AG04449 (cell line): Measurements from ENCODE around the gene GBP2.

Experiments
- CTCF ChIA-PET: fragments of 350-600 bp; formaldehyde crosslinking; extraction: SDS; loops from one replicate; lab custom pipeline; 2021; ENCODE audit warnings: antibody characterized with exemption; lab: Yijun Ruan, JAX
- POLR2A ChIA-PET: fragments of 400-600, 350-600 bp; formaldehyde crosslinking; extraction: SDS; loops from one replicate; lab custom pipeline; 2020; ENCODE audit warnings: antibody characterized with exemption, inconsistent platforms; lab: Yijun Ruan, JAX
- DNase-seq: peaks from one replicate; pipeline ENCODE4 v3.0.0-alpha.2; 2010; ENCODE audit warnings: low read depth, low spot score
- H3K4me3 ChIP-seq: 2 replicates; pipeline ENCODE4 v1.5.1; 2011; ENCODE audit warnings: low read depth, mild to moderate bottlenecking, control low read depth, low read length
- TF ChIP-seq, protein P1 (sequence below): IDR thresholded peaks from one replicate; pipeline ENCODE4 v1.5.1; 2011; ENCODE audit warnings: mild to moderate bottlenecking, moderate library complexity, low read length, control low read depth, inconsistent platforms; ENCODE audit not compliant: insufficient read depth; ENCODE audit errors: missing control alignments

GBP2 gene

DNA sequence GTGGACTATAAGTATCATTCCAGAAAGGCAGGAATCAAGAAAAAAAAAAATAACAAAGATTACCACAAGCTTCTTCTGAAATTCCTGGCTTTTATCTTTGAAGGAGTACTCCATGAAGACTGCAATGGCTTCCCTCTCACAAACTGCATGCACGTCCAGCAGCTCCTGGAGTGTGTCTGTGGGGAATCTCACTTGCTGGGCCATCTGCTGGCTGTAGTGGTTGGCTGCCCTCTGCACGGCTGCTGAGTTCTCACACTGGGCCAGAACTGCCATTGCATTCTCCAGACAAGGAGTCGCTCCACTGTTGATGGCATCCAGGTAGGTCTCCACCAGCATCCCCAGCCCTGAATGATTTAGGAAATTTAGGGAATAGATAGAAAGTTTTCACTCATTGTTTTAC, 23.3 kb upstream of the GBP2 start:
- ChIA-PET CTCF (interaction anchor here (0.7 to 3.2 kb wide), 10 partner anchors 17 to 210 kb away, joined by 3 to 23 read pairs (median 4); no protein-coding TSS in a partner anchor), POLR2A (no interaction called here)
- no peak for DNase-seq
- no peak overlapping the region for H3K4me3 ChIP-seq
- TF ChIP-seq, protein P1, sequence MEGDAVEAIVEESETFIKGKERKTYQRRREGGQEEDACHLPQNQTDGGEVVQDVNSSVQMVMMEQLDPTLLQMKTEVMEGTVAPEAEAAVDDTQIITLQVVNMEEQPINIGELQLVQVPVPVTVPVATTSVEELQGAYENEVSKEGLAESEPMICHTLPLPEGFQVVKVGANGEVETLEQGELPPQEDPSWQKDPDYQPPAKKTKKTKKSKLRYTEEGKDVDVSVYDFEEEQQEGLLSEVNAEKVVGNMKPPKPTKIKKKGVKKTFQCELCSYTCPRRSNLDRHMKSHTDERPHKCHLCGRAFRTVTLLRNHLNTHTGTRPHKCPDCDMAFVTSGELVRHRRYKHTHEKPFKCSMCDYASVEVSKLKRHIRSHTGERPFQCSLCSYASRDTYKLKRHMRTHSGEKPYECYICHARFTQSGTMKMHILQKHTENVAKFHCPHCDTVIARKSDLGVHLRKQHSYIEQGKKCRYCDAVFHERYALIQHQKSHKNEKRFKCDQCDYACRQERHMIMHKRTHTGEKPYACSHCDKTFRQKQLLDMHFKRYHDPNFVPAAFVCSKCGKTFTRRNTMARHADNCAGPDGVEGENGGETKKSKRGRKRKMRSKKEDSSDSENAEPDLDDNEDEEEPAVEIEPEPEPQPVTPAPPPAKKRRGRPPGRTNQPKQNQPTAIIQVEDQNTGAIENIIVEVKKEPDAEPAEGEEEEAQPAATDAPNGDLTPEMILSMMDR: peak; percentile 66

DNA sequence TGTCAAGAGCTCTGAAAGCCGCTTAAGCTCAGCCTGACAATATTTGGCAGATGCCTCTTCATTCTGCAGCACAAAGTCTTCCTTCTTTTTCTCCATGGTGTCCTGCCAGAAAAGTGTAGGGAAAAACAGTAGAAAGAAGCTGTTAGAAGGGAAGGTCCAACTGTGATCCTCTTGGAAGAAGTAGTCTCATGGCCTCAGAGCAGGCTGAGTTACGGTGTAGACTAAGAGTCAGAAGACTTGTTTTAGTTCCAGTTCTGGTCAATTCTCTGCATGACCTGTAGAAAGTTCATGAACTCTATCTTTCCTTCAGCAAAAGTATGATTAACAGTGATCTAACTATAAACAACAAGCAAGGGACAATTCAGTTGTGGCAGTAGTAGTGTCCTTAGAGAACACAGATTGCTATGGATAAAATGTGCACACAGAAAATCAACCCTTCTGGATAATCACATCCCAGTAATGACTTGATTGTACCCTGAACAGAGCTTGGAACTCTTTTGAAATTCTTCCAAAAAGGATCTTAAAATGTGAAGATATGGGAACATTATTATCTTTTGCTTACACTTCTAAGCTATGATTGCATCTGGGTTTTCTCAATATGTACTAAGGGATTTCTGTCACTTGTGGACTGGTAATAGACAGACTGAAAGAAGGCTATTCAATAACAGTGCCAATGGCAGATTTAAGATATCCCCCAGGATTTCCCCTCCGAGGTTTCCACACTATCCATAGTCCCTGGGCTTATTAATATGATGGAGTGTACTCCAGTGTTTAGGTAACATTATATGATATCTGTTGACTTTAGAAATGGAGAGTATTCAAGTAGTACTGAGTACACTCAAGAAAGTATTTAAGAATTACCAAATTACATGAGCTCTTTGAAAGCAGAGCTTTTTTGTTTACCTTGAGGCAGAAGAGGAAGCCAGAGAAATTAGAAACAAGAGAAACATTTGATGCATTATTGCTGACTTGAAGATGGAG, 22.1 kb upstream of the GBP2 start:
- H3K4me3 ChIP-seq: no peak overlapping the region
- TF ChIP-seq, protein P1: no peak
- ChIA-PET CTCF (interaction anchor here (0.8 to 3.2 kb wide), 5 partner anchors 23 to 211 kb away, joined by 3 to 23 read pairs (median 5); no protein-coding TSS in a partner anchor), POLR2A (no interaction called here)
- no peak for DNase-seq

DNA sequence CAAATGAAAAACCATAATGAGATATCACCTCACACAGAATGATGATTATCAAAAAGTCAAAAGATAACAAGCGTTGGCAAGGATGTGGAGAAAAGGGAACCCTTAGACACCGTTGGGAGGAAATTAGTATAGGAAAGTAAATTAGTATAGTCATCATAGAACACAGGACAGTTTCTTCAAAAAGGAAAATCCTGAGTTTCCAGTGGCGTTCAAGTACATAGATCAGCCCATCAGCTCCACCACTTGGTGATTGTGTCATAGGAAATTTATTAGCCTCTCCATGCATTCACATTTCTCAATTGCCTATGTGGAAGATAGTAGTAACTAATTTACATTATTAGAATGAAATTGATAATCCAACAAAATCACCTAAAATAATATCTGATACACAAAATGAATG, 20.8 kb upstream of the GBP2 start:
- DNase-seq: no peak
- CTCF ChIA-PET: interaction anchor here (0.9 kb wide), 1 partner anchor 61 kb away, joined by 3 read pairs; no protein-coding TSS in a partner anchor

DNA sequence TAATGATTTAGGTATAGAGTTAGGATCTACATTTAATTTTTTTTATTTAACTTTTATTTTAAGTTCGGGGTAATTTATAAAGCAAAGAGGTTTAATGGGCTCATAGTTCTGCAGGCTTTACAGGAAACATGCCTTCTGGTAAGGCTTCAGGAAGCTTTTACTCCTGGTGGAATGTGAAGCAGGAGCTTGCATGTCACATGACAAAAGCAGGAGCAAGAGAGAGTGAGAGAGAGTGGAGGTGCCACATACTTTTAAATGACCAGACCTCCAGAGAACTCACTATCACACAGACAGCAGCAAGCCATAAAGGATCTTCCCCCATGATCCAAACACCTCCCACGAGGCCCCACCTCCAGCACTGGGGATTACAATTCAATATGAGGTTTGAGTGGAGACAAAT, 17.6 kb upstream of the GBP2 start:
- TF ChIP-seq, protein P1: no peak
- DNase-seq: no peak
- no peak overlapping the region for H3K4me3 ChIP-seq
- CTCF ChIA-PET: no interaction called here
- POLR2A ChIA-PET: no interaction called here

More for the DNA sequence above, 20.8 kb upstream of the GBP2 start:
- no peak overlapping the region for H3K4me3 ChIP-seq
- TF ChIP-seq, protein P1: no peak
- POLR2A ChIA-PET: no interaction called here

DNA sequence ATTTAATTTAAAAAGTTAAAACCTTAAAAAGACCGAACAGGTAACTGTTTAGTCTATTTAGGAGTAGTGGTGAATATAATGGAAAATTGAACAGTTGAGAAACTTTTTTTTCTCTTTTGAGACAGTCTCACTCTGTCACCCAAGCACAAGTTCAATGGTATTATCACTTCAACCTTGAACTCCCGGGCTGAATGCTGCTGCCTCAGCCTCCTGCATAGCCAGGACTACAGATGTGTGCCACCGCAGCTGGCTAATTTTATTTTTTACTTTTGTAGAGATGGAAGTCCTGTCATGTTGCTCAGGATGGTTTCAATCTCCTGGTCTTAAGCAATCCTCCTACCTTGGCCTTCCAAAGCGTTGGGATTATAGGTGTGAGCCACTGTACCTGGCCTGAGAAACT, 16.2 kb upstream of the GBP2 start:
- DNase-seq: no peak
- TF ChIP-seq, protein P1: no peak
- ChIA-PET POLR2A (no interaction called here), CTCF (no interaction called here)
- H3K4me3 ChIP-seq: no peak overlapping the region

DNA sequence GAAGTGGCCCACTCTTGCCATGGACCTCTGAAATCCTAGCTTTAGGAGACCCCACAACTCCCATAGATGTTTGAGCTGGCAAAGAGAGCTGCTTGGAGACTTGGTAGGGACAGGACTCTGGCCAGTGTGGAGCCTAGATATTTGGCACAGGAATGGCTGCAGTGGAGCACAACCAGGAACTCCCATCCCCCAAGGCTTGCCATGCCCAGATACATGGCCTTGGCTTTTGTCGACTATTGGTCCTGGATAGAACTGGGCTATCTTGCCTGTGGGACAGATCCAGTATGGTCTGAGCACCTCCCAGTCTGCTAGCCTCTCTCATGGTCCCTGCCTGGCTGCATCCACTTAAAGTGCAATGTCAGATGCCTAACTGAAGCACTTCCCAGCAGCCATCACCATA, 7.8 kb upstream of the GBP2 start:
- CTCF ChIA-PET: no interaction called here
- POLR2A ChIA-PET: no interaction called here
- DNase-seq: no peak

More for the DNA sequence above, 7.8 kb upstream of the GBP2 start:
- TF ChIP-seq, protein P1: no peak
- no peak overlapping the region for H3K4me3 ChIP-seq
